NCI-H446 (cell line): ENCODE data around the gene SYCN.
A peak's percentile ranks its signal among the peaks of the same experiment; 100 is the strongest.
"Not testable (repeated sequence)": the region's sequence is repeated elsewhere in the genome, so short reads cannot be mapped to it uniquely, and the experiment has no call there.

Source experiments
- DNase-seq, 2 experiments: peaks; one replicate each; lab custom pipeline; 2025; lab: John Stamatoyannopoulos, UW

The SYCN gene

GRCh38 chr19:39224910-39225309 lies 20.8 kb upstream of the SYCN start:
- no peak for DNase-seq

- DNase-seq, result no peak
Observed at GRCh38 chr19:39223703-39224279, 19.7 kb upstream of the SYCN start.

GRCh38 chr19:39219108-39219507 lies 15.0 kb upstream of the SYCN start:
- not testable (repeated sequence) for DNase-seq

- no peak for DNase-seq
Observed at GRCh38 chr19:39218230-39219007, 14.4 kb upstream of the SYCN start.

- no peak for DNase-seq
Observed at GRCh38 chr19:39217094-39217493, 13.0 kb upstream of the SYCN start.

GRCh38 chr19:39215323-39215722 lies 11.3 kb upstream of the SYCN start:
- DNase-seq, result not testable (repeated sequence)

GRCh38 chr19:39212375-39212742 lies 8.3 kb upstream of the SYCN start:
- DNase-seq, result peak in 1 of 2 experiments; percentile 17

- no peak for DNase-seq
Observed at GRCh38 chr19:39211731-39212374, 7.8 kb upstream of the SYCN start.

GRCh38 chr19:39209196-39209595 lies 5.1 kb upstream of the SYCN start:
- DNase-seq, result no peak

GRCh38 chr19:39208175-39208795 lies 4.2 kb upstream of the SYCN start:
- DNase-seq, result no peak

- no peak for DNase-seq
Observed at GRCh38 chr19:39207293-39207836, 3.3 kb upstream of the SYCN start.

GRCh38 chr19:39206122-39206521 lies 2.1 kb upstream of the SYCN start:
- no peak for DNase-seq

GRCh38 chr19:39205449-39205764 lies 1.3 kb upstream of the SYCN start:
- no peak for DNase-seq

- no peak for DNase-seq
Observed at GRCh38 chr19:39202998-39203355, 1.1 kb downstream of the SYCN start.

GRCh38 chr19:39200803-39201115 lies 3.3 kb downstream of the SYCN start:
- no peak for DNase-seq

- DNase-seq, result no peak
Observed at GRCh38 chr19:39200066-39200802, 3.8 kb downstream of the SYCN start.

GRCh38 chr19:39199025-39199424 lies 5.0 kb downstream of the SYCN start:
- no peak for DNase-seq

- DNase-seq, result no peak
Observed at GRCh38 chr19:39197808-39198207, 6.3 kb downstream of the SYCN start.

- no peak for DNase-seq
Observed at GRCh38 chr19:39196860-39197562, 7.1 kb downstream of the SYCN start, which contains the start of gene NCCRP1. Gene NCCRP1 (plus strand): TSS chr19:39196964. CDS start chr19:39196983, 19 bp downstream.

GRCh38 chr19:39196320-39196719 lies 7.7 kb downstream of the SYCN start:
- DNase-seq, result no peak

- no peak for DNase-seq
Observed at GRCh38 chr19:39195755-39196154, 8.3 kb downstream of the SYCN start.
